GM12892 (cell line): ENCODE results near the gene PKP1.

Experiments
- DNase-seq: peaks from one replicate; pipeline ENCODE4 v3.0.0; 2011; ENCODE audit not compliant: insufficient read length
- FAIRE-seq: peaks from 2 replicates; lab custom pipeline; 2011; peaks lifted over from hg19 to GRCh38; lab: Jason Lieb, UNC
- POLR2A ChIP-seq: IDR thresholded peaks from 2 replicates; pipeline ENCODE4 v1.6.1; 2011; ENCODE audit warnings: low read depth, low read length, control low read depth
- POLR2AphosphoS5 ChIP-seq: IDR thresholded peaks from 2 replicates; pipeline ENCODE4 v1.6.1; 2011; ENCODE audit warnings: low read depth, low read length, control low read depth
- TAF1 ChIP-seq: IDR thresholded peaks from 2 replicates; pipeline ENCODE4 v1.6.1; 2011; ENCODE audit warnings: low read depth, mild to moderate bottlenecking, control low read depth, low read length, borderline replicate concordance

Gene PKP1

DNA sequence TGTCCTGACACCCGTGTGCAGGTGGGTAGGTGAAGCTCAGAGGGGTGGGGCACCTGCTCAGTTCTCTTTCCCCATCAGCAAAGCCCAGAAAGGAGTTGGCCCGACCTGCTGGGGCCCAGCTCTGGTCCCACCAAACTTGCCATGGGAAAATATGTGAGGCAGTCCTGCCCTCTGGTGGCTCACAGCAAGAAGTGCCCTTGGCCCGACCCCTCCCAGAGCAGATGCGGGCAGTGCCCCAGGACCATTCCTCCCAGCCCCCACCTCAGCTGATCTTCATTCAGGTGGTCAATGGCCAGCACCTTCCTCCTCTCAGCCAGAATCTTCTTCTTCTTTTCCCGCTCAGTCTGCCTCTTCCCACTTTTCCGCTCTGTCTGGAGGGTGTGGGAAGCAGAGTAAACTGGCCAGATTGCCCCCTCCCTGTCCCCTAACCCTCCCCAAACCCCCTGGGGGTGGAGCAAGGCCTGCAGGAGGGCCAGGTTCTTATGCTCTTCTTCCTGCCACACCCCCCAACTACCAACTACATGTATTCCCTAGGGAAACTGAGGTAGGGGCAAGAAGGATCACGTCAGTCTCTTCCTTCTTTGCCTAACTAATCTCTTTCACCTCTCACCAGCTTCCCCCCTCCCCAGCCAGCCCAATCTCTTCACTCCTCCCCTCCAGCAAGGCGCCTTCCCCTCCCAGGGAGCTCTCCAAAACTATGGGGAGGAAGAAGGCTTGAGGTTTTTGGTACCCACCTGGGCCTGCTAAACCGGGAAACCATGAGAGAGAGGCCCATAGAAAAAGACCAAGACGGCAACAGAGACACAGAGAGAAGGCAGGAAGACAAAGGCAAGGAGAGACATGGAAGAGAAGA is 78.6 kb downstream of the PKP1 start:
- peak; percentile 83 for DNase-seq
- no peak for TF ChIP-seq POLR2AphosphoS5
- no peak for TF ChIP-seq POLR2A
- no peak for TF ChIP-seq TAF1
- peak; percentile 70 for FAIRE-seq

DNA sequence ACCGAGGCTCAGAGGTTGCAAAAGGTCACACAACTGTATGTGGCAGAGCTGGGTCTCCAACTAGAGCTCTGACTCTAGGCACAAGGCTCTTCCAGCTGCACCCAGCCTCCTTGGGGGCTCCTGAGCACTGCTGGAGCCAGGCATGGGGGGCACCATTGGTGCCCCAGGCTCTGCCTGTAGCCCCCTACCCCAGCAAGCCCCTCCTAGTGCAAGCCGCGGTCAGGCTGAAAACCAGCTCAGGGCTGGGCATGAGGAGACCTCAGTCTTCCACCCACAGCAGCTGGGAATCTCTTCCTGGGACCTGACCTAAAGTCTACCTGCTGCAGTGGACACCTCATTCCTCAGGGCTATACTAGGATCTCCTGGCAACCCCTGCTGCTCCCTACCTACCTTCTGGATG is 79.6 kb downstream of the PKP1 start:
- DNase-seq (no peak), FAIRE-seq (no peak)
- TF ChIP-seq TAF1 (no peak), POLR2AphosphoS5 (no peak), POLR2A (no peak)

DNA sequence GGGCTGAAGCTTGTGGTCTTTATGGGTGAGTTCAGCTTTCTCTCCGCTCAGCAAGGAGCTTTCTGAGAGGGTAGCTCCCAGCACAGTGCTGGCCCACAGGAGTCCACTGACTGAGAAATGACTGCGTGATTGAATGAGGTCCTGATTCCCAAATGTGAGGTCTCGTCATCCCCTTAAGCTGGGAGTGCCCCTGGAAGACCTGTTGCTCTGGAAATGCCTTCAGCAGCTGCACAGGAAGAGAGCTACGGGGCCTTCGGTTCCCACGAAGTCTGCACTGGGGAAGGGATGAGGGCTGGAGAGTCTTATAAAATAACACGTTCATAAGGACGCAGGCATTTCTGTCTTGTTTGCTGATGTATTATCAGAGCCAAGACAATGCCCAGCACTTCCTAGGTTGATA is 80.2 kb downstream of the PKP1 start:
- no peak for FAIRE-seq
- TF ChIP-seq POLR2A: no peak
- no peak for TF ChIP-seq TAF1
- no peak for DNase-seq

DNA sequence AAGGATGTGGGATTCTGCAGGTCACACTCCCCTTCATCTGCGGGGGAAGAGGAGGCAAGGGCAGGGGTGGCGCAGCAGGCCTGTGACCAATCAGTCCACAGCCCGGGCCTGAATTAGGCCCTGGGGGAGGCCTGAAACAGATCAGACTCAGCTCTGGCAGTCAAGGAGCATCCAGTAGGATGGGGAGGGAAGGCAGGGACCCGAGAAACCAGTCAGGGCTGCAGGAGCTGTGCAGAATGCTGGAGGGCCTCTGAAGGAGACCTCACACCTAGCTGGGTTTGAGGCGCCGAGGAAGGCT is 81.5 kb downstream of the PKP1 start:
- TF ChIP-seq POLR2A (no peak), TAF1 (no peak), POLR2AphosphoS5 (no peak)
- DNase-seq: no peak
- FAIRE-seq: no peak

DNA sequence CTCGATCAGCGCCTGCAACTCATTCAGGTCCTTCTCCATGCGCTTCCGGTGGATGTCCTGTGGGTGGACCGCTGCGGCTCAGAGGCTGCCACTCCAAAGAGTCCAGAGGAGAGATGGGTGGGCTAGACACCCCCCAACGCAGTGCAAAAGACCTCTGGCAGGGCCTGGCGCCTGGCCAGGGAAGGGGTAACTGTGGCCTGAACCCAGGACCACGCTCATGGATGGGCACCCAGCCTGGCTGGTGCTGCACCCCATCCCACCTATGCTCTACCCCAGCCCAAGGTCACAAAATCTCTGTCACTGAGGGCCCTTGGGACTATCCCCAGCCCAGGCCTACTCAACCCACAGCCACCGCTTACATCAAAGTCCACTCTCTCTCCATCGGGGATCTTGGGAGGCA is 81.9 kb downstream of the PKP1 start:
- FAIRE-seq: no peak
- no peak for TF ChIP-seq TAF1
- no peak for TF ChIP-seq POLR2A
- TF ChIP-seq POLR2AphosphoS5: no peak
- no peak for DNase-seq

DNA sequence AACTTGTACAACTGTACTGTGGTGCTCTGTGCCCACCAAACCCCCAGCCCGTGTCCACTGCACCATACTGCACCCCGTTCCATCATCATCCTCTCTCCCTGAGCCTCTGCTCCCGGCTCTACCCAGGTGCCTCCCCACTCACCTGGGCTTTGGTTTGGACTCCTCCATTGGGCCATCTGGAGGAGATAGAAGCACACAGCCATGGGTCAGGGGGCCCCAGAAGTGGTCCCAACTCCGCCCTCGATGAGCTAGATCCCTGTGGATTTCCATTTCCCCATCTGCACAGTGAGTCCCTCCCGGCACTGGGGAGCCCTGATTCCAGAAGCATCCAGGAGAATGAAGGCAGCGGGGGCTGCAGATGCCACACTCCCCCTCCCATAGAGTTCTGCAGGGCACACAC is 83.4 kb downstream of the PKP1 start:
- no peak for TF ChIP-seq POLR2A
- no peak for TF ChIP-seq TAF1
- no peak for TF ChIP-seq POLR2AphosphoS5
- DNase-seq (no peak), FAIRE-seq (no peak)

DNA sequence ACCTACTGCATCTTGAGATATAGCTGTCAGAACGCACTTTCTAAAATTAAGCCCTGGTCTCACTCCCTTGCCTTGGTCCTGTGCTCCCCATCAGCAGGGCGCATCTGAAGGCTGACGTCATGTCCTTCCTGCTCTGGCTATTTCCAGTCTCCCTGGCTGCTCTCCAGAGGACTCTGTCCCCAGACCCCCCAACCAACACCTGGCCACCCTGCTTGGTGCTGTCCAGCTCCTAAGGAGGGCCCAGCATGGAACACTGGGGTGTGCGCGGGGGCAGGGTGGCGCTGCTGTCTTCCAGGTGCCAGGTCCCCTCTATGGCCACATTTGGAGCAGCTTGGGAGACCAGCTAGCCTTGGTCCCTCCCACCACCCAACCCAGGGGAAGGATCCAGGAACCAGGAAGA is 85.9 kb downstream of the PKP1 start:
- TF ChIP-seq POLR2AphosphoS5 (no peak), TAF1 (no peak), POLR2A (no peak)
- no peak for FAIRE-seq
- DNase-seq: no peak

DNA sequence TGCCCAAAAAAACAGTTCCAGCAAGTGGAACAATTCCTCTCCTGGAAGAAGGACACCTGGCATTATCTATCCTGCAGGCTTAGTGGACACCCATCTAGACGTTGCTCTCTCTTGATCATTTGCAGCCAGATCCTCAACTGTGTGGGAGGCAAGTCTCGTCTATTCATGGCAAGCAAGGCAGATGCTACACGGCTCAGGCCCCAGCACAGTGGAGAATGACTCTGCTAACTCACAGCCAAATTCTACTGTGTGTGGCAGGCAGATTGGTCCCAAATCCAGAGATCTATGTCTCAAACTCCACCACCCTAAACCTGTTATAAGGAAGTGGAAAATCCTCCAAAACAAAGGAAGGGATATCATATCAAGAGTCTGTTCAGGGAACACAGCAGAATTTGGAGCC is 87.2 kb downstream of the PKP1 start:
- FAIRE-seq (no peak), DNase-seq (no peak)
- TF ChIP-seq POLR2AphosphoS5 (no peak), POLR2A (no peak), TAF1 (no peak)

DNA sequence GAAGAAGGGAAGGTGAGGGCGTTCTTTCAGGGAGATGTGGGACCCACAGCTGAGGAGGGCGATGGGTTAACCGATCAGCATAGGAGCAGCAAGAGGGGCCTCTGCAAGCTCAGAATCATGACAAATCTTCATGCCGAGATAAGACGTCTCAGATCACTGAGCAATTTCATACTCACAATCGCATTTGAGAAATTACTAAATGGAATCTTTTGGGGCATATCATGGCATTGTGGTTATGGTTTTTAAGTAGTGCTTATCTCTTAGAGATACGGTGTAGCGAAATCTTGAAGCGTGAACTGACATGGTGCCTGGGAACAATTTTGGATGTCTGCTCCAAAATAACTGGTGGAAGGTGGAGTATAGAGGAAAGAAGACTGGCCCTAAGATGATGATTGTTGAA is 88.0 kb downstream of the PKP1 start:
- DNase-seq (no peak), FAIRE-seq (no peak)

DNA sequence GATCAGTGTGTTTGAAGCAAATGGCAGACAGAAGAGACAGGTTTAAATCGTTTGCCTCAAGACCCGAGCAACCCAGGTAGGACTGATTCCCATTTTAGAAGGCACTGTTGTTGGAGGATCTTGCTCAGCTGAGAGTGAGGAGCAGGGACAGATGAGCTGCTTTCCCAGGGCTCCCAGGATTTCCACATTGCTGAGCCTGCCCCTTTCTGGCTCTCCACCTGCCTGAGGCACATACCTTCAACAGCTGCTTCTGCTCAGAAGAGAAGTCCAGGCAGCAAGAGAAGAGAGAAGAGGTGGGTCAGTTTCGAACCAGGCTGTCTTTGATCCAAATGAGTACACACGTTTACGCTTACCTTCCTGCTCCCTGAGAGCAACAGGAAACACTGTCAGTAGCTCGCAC is 88.5 kb downstream of the PKP1 start:
- FAIRE-seq: no peak
- no peak for DNase-seq
- no peak for TF ChIP-seq POLR2AphosphoS5
- TF ChIP-seq TAF1: no peak

More for the DNA sequence above, 88.0 kb downstream of the PKP1 start:
- TF ChIP-seq TAF1 (no peak), POLR2A (no peak), POLR2AphosphoS5 (no peak)

DNA sequence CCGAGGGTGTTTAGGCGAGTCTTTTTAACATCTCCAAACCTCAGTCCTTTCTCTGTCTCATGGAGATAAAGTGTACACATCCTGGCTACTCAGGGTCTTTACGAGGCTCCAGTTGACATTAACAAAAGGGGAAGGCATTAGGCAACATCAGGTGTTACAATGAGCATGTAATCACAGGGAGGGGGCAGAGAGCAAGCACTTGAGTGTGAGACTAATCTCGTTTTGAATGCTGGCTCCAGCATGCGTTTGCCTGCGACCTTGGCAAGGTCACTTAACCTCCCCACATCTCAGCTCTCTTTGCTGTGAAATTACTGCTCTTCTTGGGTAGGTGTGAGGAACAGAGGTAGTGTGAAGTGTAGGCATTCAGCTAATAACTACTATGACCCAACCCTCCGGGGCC is 91.1 kb downstream of the PKP1 start:
- no peak for DNase-seq
- FAIRE-seq: no peak
- no peak for TF ChIP-seq TAF1
- TF ChIP-seq POLR2A: no peak
- TF ChIP-seq POLR2AphosphoS5: no peak

DNA sequence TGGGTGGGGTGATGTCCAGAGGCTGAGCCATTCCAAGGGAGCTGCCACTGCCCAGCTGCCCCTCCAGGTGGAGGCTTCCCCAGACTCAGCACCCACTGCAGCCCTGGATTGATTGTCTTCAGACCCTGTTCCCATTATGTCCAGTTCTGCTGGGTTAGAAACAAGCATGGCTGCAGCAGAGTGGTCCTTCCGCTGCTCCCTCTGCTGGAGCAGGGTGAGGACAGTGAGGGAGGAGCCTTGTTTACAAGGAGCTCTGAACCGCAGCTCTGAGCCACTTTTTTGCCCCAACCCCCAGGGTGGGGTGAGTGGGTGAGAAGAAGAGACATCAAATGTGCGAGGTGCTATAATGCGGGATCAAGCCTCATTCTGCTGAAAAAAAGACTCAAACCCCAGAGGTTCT is 91.9 kb downstream of the PKP1 start:
- TF ChIP-seq POLR2A (no peak), TAF1 (no peak), POLR2AphosphoS5 (no peak)
- no peak for FAIRE-seq
- no peak for DNase-seq
